Testis (tissue), 3 donors: Measurements from ENCODE around the gene STXBP1. TPM values are rescaled to one million over a fixed set of nuclear protein-coding genes. Genes with fewer than 3 reads are reported as not detected.

ENCODE experiments used
- DNase-seq: peaks from one replicate; pipeline ENCODE4 v3.0.0-alpha.2; 2019
- H3K27ac ChIP-seq, 2 donors: fragments of 200-600 bp; sonication (generic); one replicate each; pipeline ENCODE4 v1.5.1; 2019
- H3K27me3 ChIP-seq: fragments of 200-600 bp; sonication (generic); one replicate; pipeline ENCODE4 v1.5.1; 2019
- H3K36me3 ChIP-seq: fragments of 200-600 bp; sonication (generic); one replicate; pipeline ENCODE4 v1.5.1; 2017; ENCODE audit warnings: low read depth; ENCODE audit errors: missing control alignments
- H3K4me1 ChIP-seq: fragments of 200-600 bp; sonication (generic); one replicate; pipeline ENCODE4 v1.5.1; 2019
- H3K4me3 ChIP-seq, 2 donors: fragments of 200-600 bp; sonication (generic); one replicate each; pipeline ENCODE4 v1.5.1; 2017 to 2019
- H3K9me3 ChIP-seq: fragments of 200-600 bp; sonication (generic); one replicate; pipeline ENCODE4 v1.5.1; 2017
- CTCF ChIP-seq, 3 experiments: fragments of 450-650 bp in 2 of 3; fragments of 200-600 bp in 1 of 3; sonication (generic) in 1 of 3; IDR thresholded peaks; one replicate each; pipeline ENCODE4 v1.5.1; 2016 to 2019; ENCODE audit warnings: antibody characterized with exemption in 3 of 3, mild to moderate bottlenecking in 2 of 3, moderate library complexity in 1 of 3
- POLR2A ChIP-seq: fragments of 450-650 bp; IDR thresholded peaks from one replicate; pipeline ENCODE4 v1.6.1; 2017; ENCODE audit warnings: antibody characterized with exemption, mild to moderate bottlenecking, moderate library complexity
- WGBS, 2 donors: methylation state at CpG; one replicate each; pipeline ENCODE4 v1.1.5; 2018; 5-methylcytosine and 5-hydroxymethylcytosine counted together
- intact Hi-C: fragments of 100-400 bp; cut with DNase I; formaldehyde crosslinking; loops from one replicate; pipeline ENCODE4 v1.15.1; 2023; ENCODE audit warnings: low total_unique reads
- polyA plus RNA-seq: library from polyadenylated mRNA; stranded (reverse); fragments of 350-450 nt; fragmentation: Illumina TruSeq; extraction: RNeasy Lipid Tissue Mini Kit (QIAGEN cat#74804); gene quantifications from one replicate; pipeline ENCODE4 v1.2.3, GENCODE V29; 2014; ENCODE audit warnings: low read depth, low replicate concordance; ENCODE audit not compliant: insufficient read depth
- total RNA-seq, 2 donors: library from RNA; depleted of rRNA; stranded (reverse); fragments of >200 nt; gene quantifications; one replicate each; pipeline ENCODE4 v1.2.3, GENCODE V29; 2016

Gene STXBP1
- total and polyA plus RNA-seq, 3 donors from 2014 or later = 21.2 to 36.1 (median 33.1) TPM

GRCh38 chr9:127627494-127627855 is 15.4 kb downstream of the STXBP1 start:
- Histone ChIP-seq H3K27ac (no peak overlapping the region), H3K36me3 (no peaks in the 10 kb centered on the region), H3K9me3 (no peaks in the 10 kb centered on the region), H3K4me3 (no peak overlapping the region), H3K27me3 (no peaks in the 10 kb centered on the region), H3K4me1 (peaks cover 6% of the 10 kb centered on the region)
- intact Hi-C loops = no loop called here
- TF ChIP-seq POLR2A = no peak
- 86 to 95% methylated on average over 2 of the region's 2 CpGs for WGBS, 2 donors
- DNase-seq = no peak

GRCh38 chr9:127628758-127629467 is 16.8 kb downstream of the STXBP1 start:
- Histone ChIP-seq H3K36me3 (no peaks in the 10 kb centered on the region), H3K9me3 (no peaks in the 10 kb centered on the region), H3K27me3 (no peaks in the 10 kb centered on the region), H3K4me3 (no peak overlapping the region), H3K27ac (no peak overlapping the region), H3K4me1 (peaks cover 12% of the 10 kb centered on the region)
- WGBS, 2 donors = 49 to 69% methylated on average over 9 of the region's 9 CpGs
- intact Hi-C loops = no loop called here
- TF ChIP-seq POLR2A = no peak
- TF ChIP-seq CTCF (IDR thresholded peaks at IDR 0.05) = no peak
- DNase-seq = peak; percentile 50

GRCh38 chr9:127629468-127630081 is 17.5 kb downstream of the STXBP1 start:
- TF ChIP-seq POLR2A (no peak), CTCF (IDR thresholded peaks at IDR 0.05) (no peak)
- Histone ChIP-seq H3K27ac (no peak overlapping the region), H3K4me3 (no peak overlapping the region), H3K9me3 (no peaks in the 10 kb centered on the region), H3K36me3 (no peaks in the 10 kb centered on the region), H3K27me3 (no peaks in the 10 kb centered on the region), H3K4me1 (peaks cover 12% of the 10 kb centered on the region)
- 66 to 76% methylated on average over 8 of the region's 8 CpGs for WGBS, 2 donors
- intact Hi-C loops = no loop called here
- no peak for DNase-seq

GRCh38 chr9:127633216-127633862 is 21.3 kb downstream of the STXBP1 start:
- peaks cover 12% of the 10 kb centered on the region for H3K4me1 ChIP-seq
- H3K9me3 ChIP-seq = no peaks in the 10 kb centered on the region
- H3K27ac ChIP-seq = no peak overlapping the region
- 71 to 74% methylated on average over 11 to 13 of the region's 13 CpGs for WGBS, 2 donors
- DNase-seq = no peak
- no peaks in the 10 kb centered on the region for H3K36me3 ChIP-seq
- intact Hi-C loops = no loop called here
- TF ChIP-seq CTCF (IDR thresholded peaks at IDR 0.05) (no peak), POLR2A (no peak)
- H3K4me3 ChIP-seq = no peak overlapping the region
- H3K27me3 ChIP-seq = no peaks in the 10 kb centered on the region

- 79 to 84% methylated on average over 7 of the region's 7 CpGs for WGBS, 2 donors
These were observed 21.9 kb downstream of the STXBP1 start for GRCh38 chr9:127634021-127634420.

More at GRCh38 chr9:127634021-127634420, 21.9 kb downstream of the STXBP1 start:
- no peaks in the 10 kb centered on the region for H3K27me3 ChIP-seq
- no peak overlapping the region for H3K4me3 ChIP-seq
- no peaks in the 10 kb centered on the region for H3K36me3 ChIP-seq
- H3K27ac ChIP-seq = no peak overlapping the region
- peaks cover 11% of the 10 kb centered on the region for H3K4me1 ChIP-seq
- intact Hi-C loops = no loop called here
- TF ChIP-seq CTCF (IDR thresholded peaks at IDR 0.05) (no peak), POLR2A (no peak)
- DNase-seq = no peak
- no peaks in the 10 kb centered on the region for H3K9me3 ChIP-seq
